NT2/D1 (cell line): ENCODE results near the gene PIP4K2C.

Experiments
- DNase-seq: peaks from one replicate; pipeline ENCODE4 v3.0.0-alpha.2; 2011; ENCODE audit warnings: low read depth, low spot score
- H3K27me3 ChIP-seq: 2 replicates; pipeline ENCODE4 v1.6.0; 2011; ENCODE audit warnings: mild to moderate bottlenecking; ENCODE audit not compliant: insufficient read length, insufficient read depth
- H3K36me3 ChIP-seq: 2 replicates; pipeline ENCODE4 v1.6.1; 2011; ENCODE audit warnings: mild to moderate bottlenecking, low read length, mixed read lengths; ENCODE audit not compliant: insufficient read depth, insufficient read length
- H3K4me1 ChIP-seq: 2 replicates; pipeline ENCODE4 v1.5.1; 2011; ENCODE audit not compliant: insufficient read depth, insufficient read length
- H3K4me3 ChIP-seq: 2 replicates; pipeline ENCODE4 v1.5.1; 2011; ENCODE audit warnings: low read depth; ENCODE audit not compliant: insufficient read length
- H3K9ac ChIP-seq: 2 replicates; pipeline ENCODE4 v1.6.0; 2011; ENCODE audit warnings: low read depth; ENCODE audit not compliant: insufficient read length
- H3K9me3 ChIP-seq: 2 replicates; pipeline ENCODE4 v1.5.1; 2011; ENCODE audit warnings: mild to moderate bottlenecking, low read length; ENCODE audit not compliant: insufficient read depth
- SUZ12 ChIP-seq: IDR thresholded peaks from 2 replicates; pipeline ENCODE4 v1.6.1; 2011; ENCODE audit not compliant: insufficient read length, insufficient read depth; ENCODE audit errors: extremely low read depth
- YY1 ChIP-seq: IDR thresholded peaks from 2 replicates; pipeline ENCODE4 v1.6.1; 2011; ENCODE audit not compliant: insufficient read length, insufficient read depth
- ZNF274 ChIP-seq: IDR thresholded peaks from 2 replicates; pipeline ENCODE4 v1.6.1; 2011; ENCODE audit warnings: mild to moderate bottlenecking, low read depth, low read length

Gene PIP4K2C

GRCh38 chr12:57590864-57591781 lies at the start of gene PIP4K2C:
PIP4K2C (plus strand) TSS chr12:57591192; CDS start chr12:57591290, 98 bp downstream.
- Histone ChIP-seq H3K4me1 (no peaks in the 10 kb centered on the region), H3K4me3 (peak within 1 kb of the TSS; percentile 91), H3K27me3 (no peaks in the 10 kb centered on the region), H3K9ac (peak within 1 kb of the TSS; percentile 92), H3K36me3 (peaks cover 23% of the 10 kb centered on the region), H3K9me3 (no peaks in the 10 kb centered on the region)
- TF ChIP-seq YY1 = peak; percentile 6
- no peak for TF ChIP-seq SUZ12
- no peak for TF ChIP-seq ZNF274
- DNase-seq = peak; percentile 85

GRCh38 chr12:57541717-57542116 lies 49.3 kb upstream of the PIP4K2C start:
- no peak overlapping the region for H3K9ac ChIP-seq
- TF ChIP-seq YY1 (no peak), SUZ12 (no peak), ZNF274 (no peak)

GRCh38 chr12:57543581-57543980 lies 47.4 kb upstream of the PIP4K2C start:
- Histone ChIP-seq H3K4me3 (no peak overlapping the region), H3K36me3 (peaks cover 49% of the 10 kb centered on the region), H3K27me3 (peaks cover 14% of the 10 kb centered on the region), H3K9me3 (no peaks in the 10 kb centered on the region), H3K9ac (no peak overlapping the region), H3K4me1 (peaks cover 9% of the 10 kb centered on the region)
- DNase-seq = no peak
- TF ChIP-seq ZNF274 = no peak
- TF ChIP-seq YY1 = no peak
- TF ChIP-seq SUZ12 = no peak

More at GRCh38 chr12:57541717-57542116, 49.3 kb upstream of the PIP4K2C start:
- peaks cover 9% of the 10 kb centered on the region for H3K4me1 ChIP-seq
- H3K4me3 ChIP-seq = no peak overlapping the region
- peaks cover 61% of the 10 kb centered on the region for H3K36me3 ChIP-seq
- no peaks in the 10 kb centered on the region for H3K27me3 ChIP-seq
- no peaks in the 10 kb centered on the region for H3K9me3 ChIP-seq
- no peak for DNase-seq

- no peak for TF ChIP-seq SUZ12
- TF ChIP-seq YY1 = no peak
- no peak for TF ChIP-seq ZNF274
- Histone ChIP-seq H3K4me3 (peak overlapping the region; percentile 86), H3K36me3 (peaks cover 34% of the 10 kb centered on the region), H3K4me1 (peaks cover 9% of the 10 kb centered on the region), H3K9ac (peak overlapping the region; percentile 94), H3K9me3 (no peaks in the 10 kb centered on the region), H3K27me3 (peaks cover 34% of the 10 kb centered on the region)
- DNase-seq = no peak
Measured at GRCh38 chr12:57545809-57546437, 45.1 kb upstream of the PIP4K2C start.

- Histone ChIP-seq H3K4me1 (peaks cover 9% of the 10 kb centered on the region), H3K9me3 (no peaks in the 10 kb centered on the region), H3K36me3 (peaks cover 27% of the 10 kb centered on the region), H3K27me3 (peaks cover 42% of the 10 kb centered on the region), H3K9ac (peak within 1 kb of the TSS; percentile 94), H3K4me3 (peak within 1 kb of the TSS; percentile 86)
- DNase-seq = peak; percentile 92
- no peak for TF ChIP-seq YY1
- TF ChIP-seq SUZ12 = no peak
- TF ChIP-seq ZNF274 = no peak
Measured at GRCh38 chr12:57546438-57547287, 44.3 kb upstream of the PIP4K2C start, which contains the start of gene DCTN2. DCTN2 (minus strand) TSS chr12:57547192; CDS start chr12:57547063, 129 bp downstream.

- Histone ChIP-seq H3K9me3 (no peaks in the 10 kb centered on the region), H3K9ac (no peak overlapping the region), H3K4me3 (peak overlapping the region; percentile 86), H3K4me1 (peaks cover 12% of the 10 kb centered on the region), H3K27me3 (peaks cover 42% of the 10 kb centered on the region), H3K36me3 (peaks cover 19% of the 10 kb centered on the region)
- no peak for TF ChIP-seq SUZ12
- TF ChIP-seq YY1 = no peak
- no peak for TF ChIP-seq ZNF274
- no peak for DNase-seq
Measured at GRCh38 chr12:57547288-57548012, 43.5 kb upstream of the PIP4K2C start.

- Histone ChIP-seq H3K4me1 (peaks cover 12% of the 10 kb centered on the region), H3K36me3 (peaks cover 16% of the 10 kb centered on the region), H3K9me3 (no peaks in the 10 kb centered on the region), H3K4me3 (no peak overlapping the region), H3K27me3 (peaks cover 42% of the 10 kb centered on the region), H3K9ac (no peak overlapping the region)
- TF ChIP-seq ZNF274 = no peak
- no peak for TF ChIP-seq YY1
- no peak for TF ChIP-seq SUZ12
- no peak for DNase-seq
Measured at GRCh38 chr12:57548013-57548315, 43.0 kb upstream of the PIP4K2C start.
